Measurements from ENCODE around the gene PTPRN.
A peak's percentile ranks its signal among the peaks of the same experiment; 100 is the strongest.
"Not testable (repeated sequence)": the region's sequence is repeated elsewhere in the genome, so short reads cannot be mapped to it uniquely, and the experiment has no call there.

The PTPRN gene

DNA sequence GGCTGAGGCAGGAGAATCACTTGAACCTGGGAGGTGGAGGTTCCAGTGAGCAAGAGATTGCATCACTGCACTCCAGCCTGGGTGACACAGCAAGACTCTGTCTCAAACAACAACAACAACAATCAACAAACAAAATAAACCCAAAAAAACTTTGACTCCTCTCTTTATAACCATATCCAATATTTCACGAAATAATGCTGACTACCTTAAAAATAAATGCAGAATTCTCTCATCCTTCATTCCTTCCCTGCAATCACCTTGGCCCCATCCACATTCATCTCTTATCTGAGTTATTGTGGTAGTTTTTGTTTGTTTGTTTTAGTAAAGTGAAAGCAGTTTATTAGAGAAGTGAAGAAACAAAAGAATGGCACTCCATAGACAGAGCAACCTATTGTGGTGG is 3.2 kb downstream of the PTPRN start:
- DNase-seq: no peak

DNA sequence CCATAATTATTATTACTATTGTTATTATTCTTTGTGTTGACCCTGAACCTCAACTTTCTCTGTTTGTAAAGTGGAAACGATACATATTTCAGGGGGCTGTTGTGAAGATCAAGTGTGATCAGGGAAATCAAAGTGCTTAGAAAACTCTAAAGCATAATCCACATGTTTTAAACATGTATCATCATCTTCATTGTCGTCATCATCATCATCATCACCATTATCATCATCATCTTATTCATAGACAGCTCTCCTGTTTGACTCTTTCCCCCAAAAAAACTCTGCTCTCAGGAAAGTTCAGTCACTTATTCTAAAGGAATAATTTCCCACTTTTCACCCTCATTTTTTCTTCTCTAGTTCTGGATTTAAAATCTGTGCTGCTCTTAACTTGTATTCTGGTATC is 5.0 kb downstream of the PTPRN start:
- DNase-seq: no peak

DNA sequence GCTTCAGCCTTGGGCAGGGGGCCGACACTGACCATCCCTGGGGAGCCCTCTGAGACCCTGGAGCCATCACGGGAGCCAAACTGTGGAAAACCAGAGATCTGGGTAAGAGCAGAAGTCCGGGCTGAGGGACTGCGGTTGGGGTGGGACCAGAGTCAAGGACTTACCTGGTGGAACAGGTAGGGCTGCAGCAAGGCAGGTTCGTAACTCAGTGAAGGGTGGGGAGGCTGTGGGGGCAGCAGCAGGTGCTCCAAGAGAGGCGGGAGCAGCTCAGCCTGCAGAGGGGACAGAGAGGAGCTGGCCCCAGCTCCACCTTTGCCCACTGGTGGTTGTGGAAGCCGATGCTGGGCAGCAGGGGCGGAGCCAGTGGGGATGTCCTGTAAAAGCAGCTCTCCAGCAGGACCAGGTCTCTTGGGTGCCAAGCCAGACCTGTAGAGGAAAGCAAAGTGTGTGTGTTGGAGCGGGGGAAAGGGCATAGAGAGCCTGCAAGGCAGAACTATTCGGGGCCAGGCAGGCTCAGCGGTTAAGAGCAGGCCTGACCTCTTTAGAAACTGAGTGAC is 6.7 kb downstream of the PTPRN start:
- no peak for DNase-seq

DNA sequence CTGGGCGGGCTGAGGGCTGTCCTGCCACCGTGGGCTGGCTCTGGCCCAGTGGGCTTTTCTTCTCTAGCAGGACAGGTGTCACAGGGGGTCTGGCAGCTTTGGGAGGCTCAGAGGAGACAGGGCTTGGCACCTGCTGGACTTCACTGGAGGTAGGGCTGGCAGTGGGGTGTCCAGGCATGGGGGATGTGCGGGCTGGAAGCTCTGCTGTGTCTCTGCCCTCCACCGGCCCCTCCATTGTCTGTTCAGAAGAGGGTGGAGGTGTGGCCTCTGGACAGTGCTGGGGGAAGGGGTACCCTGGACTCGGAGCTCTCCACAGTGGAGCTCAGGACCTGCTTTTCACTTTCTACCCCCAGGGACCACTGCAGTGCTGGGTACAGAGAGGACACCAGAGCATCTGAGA is 9.2 kb downstream of the PTPRN start:
- DNase-seq: no peak

DNA sequence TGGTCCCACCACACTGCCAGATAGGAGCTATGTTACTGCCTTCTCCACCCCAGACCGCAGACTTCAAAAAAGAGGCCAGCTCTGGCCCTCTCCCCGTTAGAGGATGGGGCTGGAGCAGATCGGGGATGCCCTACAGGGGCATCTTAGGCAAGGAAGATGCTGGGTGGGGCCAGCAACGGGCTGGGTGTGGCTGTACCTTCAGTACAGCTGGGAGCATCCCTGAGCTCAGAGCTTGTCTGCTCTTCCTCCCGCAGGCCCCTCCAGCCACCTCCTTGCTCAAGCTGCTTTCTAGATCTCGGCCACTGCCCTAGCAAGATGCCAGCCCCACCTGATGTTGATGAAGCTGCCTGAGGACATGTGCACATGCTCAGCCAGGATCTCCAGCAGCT is 9.8 kb downstream of the PTPRN start:
- DNase-seq: no peak

DNA sequence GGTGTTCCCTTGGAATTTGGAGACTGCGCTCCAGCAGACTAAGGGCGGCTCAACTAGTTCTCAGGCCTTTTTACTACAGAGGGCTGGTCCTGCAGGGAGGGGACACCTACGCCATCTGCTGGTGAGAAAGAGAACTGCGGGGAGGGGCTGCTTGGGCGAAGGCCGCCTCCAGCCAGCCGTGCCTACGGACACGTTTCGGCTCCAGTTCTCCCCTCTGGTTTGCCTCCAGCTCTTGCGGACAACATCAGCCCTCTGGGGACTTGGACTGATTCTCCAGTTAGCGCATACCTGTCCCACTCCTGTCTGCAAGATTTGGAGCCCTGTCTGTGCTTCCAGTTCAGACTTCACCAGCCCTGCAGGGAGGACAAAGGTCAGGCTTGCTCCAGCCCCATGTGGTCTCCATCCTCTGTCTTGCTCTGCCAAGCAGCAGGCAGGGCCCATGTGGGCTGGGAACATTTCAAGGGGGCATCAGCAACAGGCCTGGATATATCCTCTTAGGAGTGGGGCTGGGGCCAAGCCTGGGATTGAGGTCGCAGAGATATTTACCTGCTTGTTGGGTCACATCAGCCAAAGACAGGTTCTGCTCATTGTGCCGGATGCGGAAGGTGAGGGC is 10.3 kb downstream of the PTPRN start:
- peak; percentile 28 for DNase-seq

DNA sequence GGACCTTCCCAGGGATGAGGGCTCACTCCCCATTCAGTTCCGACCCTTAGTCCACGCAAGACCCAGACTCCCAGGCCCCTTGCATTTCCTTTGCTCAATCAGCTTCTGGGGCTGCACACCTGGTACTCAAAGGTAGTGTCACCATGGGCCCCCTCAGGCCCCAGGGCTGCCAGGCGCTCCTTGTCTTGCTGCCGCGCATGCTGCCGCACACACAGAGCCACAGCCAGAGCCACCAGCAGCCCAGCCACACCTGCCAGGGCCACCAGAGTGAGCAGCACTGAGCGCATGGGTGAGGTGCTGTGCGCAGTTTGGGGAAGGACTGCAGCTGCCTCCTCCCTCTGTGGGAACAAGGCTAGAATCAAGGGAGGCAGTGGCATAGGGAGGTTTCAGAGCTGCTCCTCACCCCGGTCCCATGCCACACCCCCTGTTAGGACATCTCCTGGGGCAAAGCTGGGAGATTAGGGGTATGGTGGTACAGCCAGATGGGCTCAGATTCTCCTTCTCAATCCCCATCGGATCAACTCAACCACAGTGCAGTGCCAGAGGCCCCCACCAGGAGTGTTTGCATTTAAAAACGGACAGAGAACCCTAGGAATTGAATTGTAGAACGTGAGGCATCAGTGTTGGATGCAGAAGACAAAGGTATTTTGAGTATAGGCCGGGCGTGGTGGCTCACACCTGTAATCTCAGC is 11.3 kb downstream of the PTPRN start:
- DNase-seq: no peak

DNA sequence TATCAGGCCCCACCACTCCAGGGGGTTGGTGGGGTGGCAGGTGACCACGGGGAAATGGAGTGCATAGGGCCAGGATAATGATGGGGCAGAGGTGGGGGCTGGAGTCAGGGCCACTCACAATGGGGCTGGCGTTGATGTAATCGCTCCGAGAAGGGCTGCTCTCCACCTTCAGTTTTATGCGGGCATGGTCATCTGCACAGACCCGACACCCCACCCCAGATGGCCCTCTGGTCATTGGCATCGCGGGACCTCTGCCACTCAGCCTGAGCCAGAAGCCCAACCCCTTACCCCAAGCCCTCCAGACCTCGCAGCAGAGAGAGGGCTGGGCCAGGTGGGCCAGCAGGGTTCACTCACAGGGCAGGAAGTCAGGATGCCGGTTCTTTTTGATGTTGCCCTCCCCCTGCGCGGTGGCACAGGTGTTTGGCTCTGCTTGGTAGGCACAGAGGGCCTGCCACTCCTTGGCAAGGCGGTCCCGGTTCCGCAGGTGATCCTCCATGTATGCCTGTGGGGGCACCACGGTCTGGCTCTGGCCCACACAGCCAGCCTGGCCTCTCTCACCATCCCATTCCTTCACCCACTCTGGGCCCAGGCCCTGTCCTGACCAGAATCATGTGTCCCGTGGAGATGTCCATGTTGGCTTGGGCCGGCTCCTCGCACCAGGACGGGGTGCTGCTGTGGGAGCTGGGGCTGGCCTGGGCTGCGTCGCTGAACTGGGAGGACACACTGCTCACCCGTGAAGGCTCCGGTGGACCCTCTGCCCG is 12.4 kb downstream of the PTPRN start:
- DNase-seq: no peak

DNA sequence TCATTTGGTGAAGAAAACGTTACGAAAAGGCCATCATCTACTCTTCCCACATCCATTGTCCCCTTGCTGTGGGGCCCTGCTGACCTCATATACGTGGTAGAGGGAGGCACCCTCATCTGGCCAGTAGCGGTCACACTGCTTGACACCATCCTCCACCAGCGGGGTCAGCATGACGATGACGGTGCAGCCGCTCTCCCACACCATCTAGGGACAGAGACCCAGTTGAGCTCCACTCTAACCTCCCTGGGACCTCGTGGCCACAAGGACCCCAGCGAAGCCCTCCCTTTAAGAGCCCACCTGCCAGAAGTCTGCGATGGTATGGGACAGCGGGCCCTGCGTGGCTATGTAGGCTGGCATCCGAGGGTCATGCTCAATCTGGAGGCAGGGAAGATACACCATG is 13.1 kb downstream of the PTPRN start:
- DNase-seq: no peak

DNA sequence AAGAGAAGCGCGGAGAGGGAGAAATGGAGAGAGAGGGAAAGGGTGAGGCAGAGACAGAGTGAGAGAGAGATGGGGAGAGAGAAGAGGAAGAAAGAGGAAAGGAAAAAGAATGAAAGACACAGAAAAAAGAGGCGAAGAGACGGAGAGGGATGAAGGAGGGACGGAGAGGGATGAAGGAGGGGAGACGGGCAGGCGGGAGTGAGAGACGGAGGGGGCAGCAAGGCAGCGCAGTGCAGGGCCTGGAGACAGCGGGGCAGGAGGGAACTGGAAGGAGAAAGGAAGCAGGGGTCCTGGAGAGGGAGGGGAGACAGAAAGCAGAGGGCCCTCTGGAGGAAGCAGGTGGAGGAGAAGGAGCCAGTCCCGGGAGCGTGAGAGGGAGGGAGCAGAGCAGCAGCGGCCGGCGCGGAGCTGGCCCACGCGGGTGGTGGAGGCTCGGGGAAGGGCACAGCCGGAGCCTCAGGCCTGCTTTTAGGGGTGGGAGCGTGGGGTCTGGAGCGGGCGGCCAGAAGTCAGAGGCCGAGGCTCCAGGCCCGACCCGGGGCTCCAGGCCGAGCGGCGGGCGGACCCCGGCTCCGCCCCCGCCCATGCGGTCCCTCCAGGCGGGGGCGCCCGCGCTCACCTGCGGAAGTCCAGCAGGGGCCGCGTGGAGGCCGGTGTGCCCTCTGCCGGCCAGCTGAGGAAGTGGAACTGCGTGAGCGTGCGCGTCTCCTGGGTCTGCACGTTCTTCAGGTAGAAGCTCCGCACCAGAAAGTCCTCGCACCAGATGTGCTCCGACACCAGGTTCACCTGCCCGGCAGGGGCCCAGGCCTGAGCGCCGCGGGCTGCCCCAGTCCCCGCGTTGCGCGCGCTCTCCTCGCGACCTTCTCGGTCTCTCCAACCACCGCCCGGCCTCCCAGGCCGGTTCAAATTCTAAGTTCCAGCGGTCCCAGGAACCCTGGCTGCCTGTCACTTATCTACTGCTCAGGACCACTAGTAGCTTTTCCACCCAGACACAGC is 14.5 kb downstream of the PTPRN start:
- peak; percentile 22 for DNase-seq

DNA sequence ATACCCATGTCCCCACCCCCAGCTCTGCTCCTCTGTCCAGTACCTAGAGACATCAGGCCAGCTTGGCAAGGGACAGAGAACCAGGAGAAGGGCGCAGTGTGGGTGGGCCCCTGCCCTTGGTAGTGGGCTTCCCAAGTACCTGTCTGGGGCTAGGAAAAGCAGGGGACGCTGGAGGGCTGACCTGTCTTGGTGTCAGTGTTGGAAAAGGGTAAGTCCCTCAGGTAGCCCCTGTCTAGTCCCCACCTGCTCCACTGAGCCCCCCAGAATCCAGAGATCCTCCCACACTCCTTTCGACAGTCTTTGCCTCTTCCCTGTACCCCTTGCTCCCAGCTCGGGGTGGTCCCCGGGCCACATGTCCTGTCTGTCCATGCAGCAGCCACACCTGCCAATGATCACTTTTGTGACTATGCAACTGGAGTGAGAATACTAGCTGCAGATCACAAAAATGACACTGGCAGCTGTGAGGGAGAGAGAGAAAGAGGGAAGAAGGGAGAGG is 15.4 kb downstream of the PTPRN start:
- no peak for DNase-seq

DNA sequence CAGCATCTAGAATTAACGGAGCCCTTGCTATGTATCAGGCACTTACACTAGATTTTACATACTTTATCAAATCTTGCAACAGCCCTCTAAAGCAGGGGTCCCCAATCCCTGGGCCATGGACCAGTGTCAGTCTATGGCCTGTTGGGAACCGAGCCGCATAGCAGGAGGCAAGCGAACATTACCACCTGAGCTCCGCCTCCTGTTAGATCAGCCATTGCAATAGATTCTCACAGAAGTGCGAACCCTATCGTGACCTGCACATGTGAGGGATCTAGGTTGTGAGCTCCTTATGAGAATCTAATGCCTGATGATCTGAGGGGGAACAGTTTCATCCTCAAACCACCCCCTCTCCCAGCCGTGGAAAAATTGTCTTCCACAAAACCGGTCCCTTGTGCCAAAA is 16.6 kb downstream of the PTPRN start:
- DNase-seq: no peak

DNA sequence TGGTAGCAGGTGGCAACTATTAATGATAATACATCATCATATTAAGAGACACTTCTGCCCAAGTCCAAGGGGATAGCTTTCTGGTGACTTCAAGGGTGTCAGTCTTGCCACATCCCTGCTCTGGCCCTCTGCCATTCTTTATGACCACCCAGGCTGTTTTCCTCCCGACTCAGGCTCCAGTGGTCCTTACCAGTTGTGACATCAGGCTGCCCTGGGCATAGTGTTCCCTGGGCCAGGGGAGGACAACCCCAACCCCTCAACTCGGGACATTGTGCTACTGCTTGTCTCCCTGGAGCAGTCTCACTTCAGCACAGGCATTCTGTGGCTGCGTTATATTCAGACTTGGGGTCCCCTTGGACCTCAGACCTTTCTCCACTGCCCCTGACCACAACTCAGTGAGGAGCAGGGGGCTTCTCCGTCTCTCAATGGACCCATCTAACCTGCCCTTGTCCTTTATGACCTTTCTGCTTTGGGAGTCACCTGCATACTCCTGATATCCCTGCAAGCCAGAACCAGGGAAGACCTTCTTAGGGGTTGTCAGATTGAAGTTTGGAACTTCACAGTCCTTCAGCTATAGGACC is 17.2 kb downstream of the PTPRN start:
- DNase-seq: no peak

DNA sequence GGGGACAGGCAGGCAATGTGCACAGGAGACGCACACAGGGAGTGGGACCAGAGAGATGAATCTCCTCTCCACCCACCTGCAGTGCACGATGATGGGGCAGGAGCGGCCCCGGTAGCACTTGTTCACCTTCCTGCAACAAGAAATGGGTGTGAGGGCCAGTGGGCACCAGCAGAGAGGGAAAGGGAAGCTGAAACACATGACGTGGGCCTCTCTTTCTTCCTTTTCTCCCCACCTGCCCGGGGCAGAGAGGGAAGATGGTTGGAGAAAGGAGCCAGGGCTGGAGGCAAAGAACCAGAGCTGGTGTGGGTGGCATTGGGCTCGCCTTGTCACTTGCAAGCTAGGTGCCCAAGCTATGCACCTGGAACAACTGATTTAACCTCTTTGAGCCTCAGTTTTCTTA is 17.8 kb downstream of the PTPRN start:
- no peak for DNase-seq

DNA sequence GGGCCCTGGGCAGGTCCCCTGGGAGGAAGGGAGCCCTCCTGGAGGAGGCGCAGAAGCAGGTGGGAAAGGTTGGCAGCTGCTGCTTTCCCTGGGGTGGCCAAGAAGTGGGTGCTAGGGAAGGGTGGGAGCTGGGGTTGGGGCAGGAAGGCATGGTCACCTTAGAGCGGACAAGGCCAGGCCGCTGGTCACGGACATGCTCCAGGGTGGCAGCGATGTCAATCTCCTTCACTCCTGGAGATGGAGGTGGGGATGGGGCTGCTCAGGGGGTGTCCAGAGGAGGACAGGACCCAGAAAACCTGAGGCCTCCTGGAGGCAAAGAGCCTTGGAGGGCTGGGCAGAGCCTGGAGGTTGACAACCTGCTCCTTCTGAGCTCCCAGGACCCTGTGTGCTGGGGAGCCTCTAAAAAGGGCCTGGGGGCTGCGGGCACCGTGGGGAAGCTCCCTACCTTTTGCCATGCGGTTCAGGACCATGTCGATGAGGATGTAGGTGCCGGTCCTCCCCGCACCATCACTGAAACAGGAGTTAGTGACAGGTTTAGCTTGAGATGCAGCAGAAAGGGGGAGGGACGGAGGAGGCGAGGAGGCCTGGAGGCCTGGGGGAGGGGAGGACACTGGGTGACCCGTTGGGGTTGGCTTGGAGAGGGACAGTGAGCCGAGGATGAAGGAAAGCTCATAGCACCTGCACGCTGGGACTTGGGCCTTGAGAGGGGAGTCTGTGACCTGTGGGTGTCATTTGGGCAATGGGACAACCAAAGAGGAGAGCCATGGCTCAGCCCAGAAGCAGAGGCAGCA is 18.6 kb downstream of the PTPRN start:
- no peak for DNase-seq

DNA sequence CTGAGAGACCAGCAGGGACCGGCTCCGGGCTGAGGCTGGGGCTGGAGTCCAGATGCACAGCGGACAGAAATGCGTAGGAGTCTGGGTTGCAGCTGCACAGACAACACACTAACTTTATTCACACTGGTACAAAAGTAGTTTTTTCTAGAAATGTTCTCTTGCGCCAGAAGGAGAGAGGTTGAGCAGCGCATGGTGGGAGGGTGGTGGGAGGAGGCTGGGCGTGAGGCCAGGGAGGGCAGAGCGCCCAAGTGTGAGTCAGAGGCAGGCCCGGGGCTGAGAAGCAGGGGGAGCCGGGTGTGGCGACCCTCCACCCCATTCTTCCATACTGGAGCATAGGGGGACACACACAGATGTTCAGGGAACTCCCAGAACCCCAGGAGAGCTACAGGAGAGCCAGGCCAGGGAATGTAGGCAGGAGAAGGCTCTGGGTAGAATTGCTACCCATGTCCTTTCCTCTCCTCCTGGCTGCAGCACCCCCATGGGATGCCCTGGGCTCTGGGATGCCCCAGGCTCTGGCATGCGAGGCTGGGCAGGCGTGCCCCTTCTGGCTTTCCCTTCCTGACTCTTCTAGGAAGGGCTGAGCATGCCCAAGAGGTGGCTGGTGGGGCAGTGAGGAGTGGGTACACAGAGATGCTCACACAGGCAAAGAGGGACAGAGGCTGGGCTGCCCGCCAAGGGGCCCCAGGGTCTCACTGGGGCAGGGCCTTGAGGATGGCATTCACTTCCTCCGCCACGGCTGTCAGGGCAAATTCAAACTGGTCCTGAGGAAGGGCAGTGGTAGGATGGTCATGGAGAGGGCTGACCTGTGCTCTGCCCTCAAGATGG is 19.5 kb downstream of the PTPRN start:
- no peak for DNase-seq

DNA sequence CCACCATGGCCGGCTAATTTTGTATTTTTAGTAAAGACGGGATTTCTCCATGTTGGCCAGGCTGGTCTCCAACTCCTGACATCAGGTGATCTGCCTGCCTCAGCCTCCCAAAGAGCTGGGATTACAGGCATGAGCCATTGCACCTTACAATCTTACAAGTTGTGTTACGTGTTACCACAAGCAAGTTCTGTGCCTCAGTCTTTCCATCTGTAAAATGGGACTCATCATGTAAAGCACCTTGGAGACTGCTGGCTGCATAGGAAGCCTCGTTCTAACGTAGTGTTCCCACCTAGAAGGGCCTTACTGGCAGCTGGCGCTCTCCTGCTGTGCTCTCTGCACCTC is 20.0 kb downstream of the PTPRN start:
- no peak for DNase-seq

DNA sequence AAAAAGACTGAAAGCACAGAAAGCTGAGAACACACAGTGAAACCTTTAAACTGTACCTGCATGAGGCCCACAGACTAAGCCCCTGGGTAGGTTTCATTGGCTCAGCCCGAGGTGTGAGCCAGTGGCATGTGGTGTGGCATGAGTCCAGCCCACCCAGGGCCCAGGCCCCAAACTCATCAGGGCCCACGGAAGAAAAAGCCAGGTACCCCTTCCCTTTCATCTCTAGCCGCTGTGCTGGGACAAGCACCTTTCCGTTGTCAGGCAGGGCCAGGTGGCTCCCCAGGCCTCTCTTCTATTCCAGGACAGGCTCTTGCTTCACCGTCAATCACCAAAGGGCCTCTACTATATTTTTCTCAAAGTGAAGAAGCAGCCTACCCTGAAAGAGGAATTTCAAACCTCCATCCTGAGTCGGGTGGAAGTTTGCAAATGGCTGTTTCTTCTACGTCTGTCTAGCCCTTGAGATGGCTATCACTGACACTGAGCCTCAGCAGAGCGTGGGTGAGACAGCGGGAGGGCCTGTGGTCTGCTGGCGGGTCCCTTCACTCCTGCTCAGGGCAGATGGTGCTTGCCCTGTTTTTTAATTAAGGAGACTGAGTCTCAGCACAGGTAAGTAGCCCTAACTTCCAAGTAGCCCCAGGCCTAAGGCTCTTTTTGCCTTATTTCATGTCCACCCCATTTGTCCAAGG is 21.5 kb downstream of the PTPRN start:
- no peak for DNase-seq

DNA sequence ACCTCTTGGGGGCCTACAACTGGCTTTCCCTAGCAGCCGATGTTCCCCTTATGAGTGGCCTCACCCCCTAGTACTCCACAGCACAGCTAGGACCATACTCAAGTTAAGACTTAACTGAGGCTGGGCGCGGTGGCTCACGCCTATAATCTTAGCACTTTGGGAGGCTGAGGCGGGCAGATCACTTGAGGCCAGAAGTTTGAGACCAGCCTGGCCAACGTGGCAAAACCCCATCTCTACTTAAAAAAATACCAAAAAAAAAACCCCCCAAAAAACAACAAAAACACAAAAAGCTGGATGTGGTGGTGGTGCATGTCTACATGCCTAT is 22.1 kb downstream of the PTPRN start:
- DNase-seq: not testable (repeated sequence)
